ENCODE measurements around the gene ZNF582.
A peak's percentile ranks its signal among the peaks of the same experiment; 100 is the strongest.

The ZNF582 gene

GRCh38 chr19:56423276-56423984, 30.1 kb upstream of the ZNF582 start:
- Histone ChIP-seq H3K4me3 (ENCODE audit: low read depth, low read length, poor library complexity, severe bottlenecking) (no peak overlapping the region), H3K9me2 (ENCODE audit: low read depth, low read length) (no peaks in the 10 kb centered on the region), H3K4me2 (ENCODE audit: low read length) (no peak overlapping the region), H3K36me3 (ENCODE audit: insufficient read depth, low read length) (peaks cover 29% of the 10 kb centered on the region), H3K9me3 (ENCODE audit: low read length) (peaks cover 57% of the 10 kb centered on the region), H2AFZ (ENCODE audit: low read length) (no peak overlapping the region), H3K27me3 (ENCODE audit: insufficient read depth, low read length) (no peaks in the 10 kb centered on the region), H3K9ac (ENCODE audit: low read length) (no peak overlapping the region), H4K20me1 (ENCODE audit: insufficient read depth, low read length) (no peaks in the 10 kb centered on the region), H3K27ac (ENCODE audit: low read depth, low read length, poor library complexity, severe bottlenecking) (no peak overlapping the region), H3F3A (ENCODE audit: insufficient read depth, low read length) (no peaks in the 10 kb centered on the region; the same call in 1 of the 2 replicates), H3K79me2 (ENCODE audit: insufficient read depth, low read length) (no peaks in the 10 kb centered on the region), H3K4me1 (ENCODE audit: insufficient read depth, low read length, severe bottlenecking) (no peaks in the 10 kb centered on the region)
- TF ChIP-seq CTCF (IDR thresholded peaks at IDR 0.05; ENCODE audit: low read length) (no peak), EZH2 (IDR thresholded peaks at IDR 0.05; ENCODE audit: borderline replicate concordance, low read length) (no peak)

GRCh38 chr19:56405062-56405461, 11.7 kb upstream of the ZNF582 start:
- peaks cover 8% of the 10 kb centered on the region for H3K4me1 ChIP-seq (ENCODE audit: insufficient read depth, low read length, severe bottlenecking)
- H3K9me2 ChIP-seq (ENCODE audit: low read depth, low read length): no peaks in the 10 kb centered on the region
- peak overlapping the region; percentile 69 for H3K4me3 ChIP-seq (ENCODE audit: low read depth, low read length, poor library complexity, severe bottlenecking)
- no peaks in the 10 kb centered on the region for H3K27me3 ChIP-seq (ENCODE audit: insufficient read depth, low read length)
- H3K79me2 ChIP-seq (ENCODE audit: insufficient read depth, low read length): no peaks in the 10 kb centered on the region
- H4K20me1 ChIP-seq (ENCODE audit: insufficient read depth, low read length): no peaks in the 10 kb centered on the region
- TF ChIP-seq CTCF (IDR thresholded peaks at IDR 0.05; ENCODE audit: low read length) (no peak), EZH2 (IDR thresholded peaks at IDR 0.05; ENCODE audit: borderline replicate concordance, low read length) (no peak)
- peak overlapping the region; percentile 68 for H3K4me2 ChIP-seq (ENCODE audit: low read length)
- peaks cover 15% of the 10 kb centered on the region for H3K9me3 ChIP-seq (ENCODE audit: low read length)
- no peaks in the 10 kb centered on the region for H3F3A ChIP-seq (ENCODE audit: insufficient read depth, low read length)
- H3K27ac ChIP-seq (ENCODE audit: low read depth, low read length, poor library complexity, severe bottlenecking): no peak overlapping the region
- H3K36me3 ChIP-seq (ENCODE audit: insufficient read depth, low read length): peaks cover 32% of the 10 kb centered on the region
- H2AFZ ChIP-seq (ENCODE audit: low read length): no peak overlapping the region
- no peak overlapping the region; the same call in 1 of the 2 replicates for H3K9ac ChIP-seq (ENCODE audit: low read length)

GRCh38 chr19:56404705-56405056, 11.3 kb upstream of the ZNF582 start:
- H3K4me1 ChIP-seq (ENCODE audit: insufficient read depth, low read length, severe bottlenecking): peaks cover 8% of the 10 kb centered on the region
- TF ChIP-seq CTCF (IDR thresholded peaks at IDR 0.05; ENCODE audit: low read length): no peak
- H3F3A ChIP-seq (ENCODE audit: insufficient read depth, low read length): no peaks in the 10 kb centered on the region
- H3K36me3 ChIP-seq (ENCODE audit: insufficient read depth, low read length): peaks cover 28% of the 10 kb centered on the region
- H4K20me1 ChIP-seq (ENCODE audit: insufficient read depth, low read length): no peaks in the 10 kb centered on the region
- H3K27me3 ChIP-seq (ENCODE audit: insufficient read depth, low read length): no peaks in the 10 kb centered on the region
- H3K4me2 ChIP-seq (ENCODE audit: low read length): peak overlapping the region; percentile 68
- H2AFZ ChIP-seq (ENCODE audit: low read length): no peak overlapping the region
- no peaks in the 10 kb centered on the region for H3K9me2 ChIP-seq (ENCODE audit: low read depth, low read length)
- H3K4me3 ChIP-seq (ENCODE audit: low read depth, low read length, poor library complexity, severe bottlenecking): peak overlapping the region; percentile 69
- no peak overlapping the region for H3K27ac ChIP-seq (ENCODE audit: low read depth, low read length, poor library complexity, severe bottlenecking)
- H3K79me2 ChIP-seq (ENCODE audit: insufficient read depth, low read length): no peaks in the 10 kb centered on the region
- H3K9me3 ChIP-seq (ENCODE audit: low read length): peaks cover 15% of the 10 kb centered on the region
- peak overlapping the region; percentile 65; the same call in 1 of the 2 replicates for H3K9ac ChIP-seq (ENCODE audit: low read length)
